SK-MEL-5 (cell line): Measurements from ENCODE around the gene LMX1A. TPM values are rescaled to one million over a fixed set of nuclear protein-coding genes. Genes with fewer than 3 reads are reported as not detected.

ENCODE experiments used
- DNase-seq: peaks from one replicate; pipeline ENCODE4 v3.0.0-alpha.2; 2016; ENCODE audit warnings: low read depth, low spot score
- in situ Hi-C: cut with HindIII; loops from 2 replicates; pipeline ENCODE4 v1.10.0; 2016; ENCODE audit warnings: low sequenced_read_pairs, high pct_unique_total_duplicates, low pct_unique_long_range_greater_than_20kb
- polyA plus RNA-seq, 2 experiments: library from polyadenylated mRNA; depleted of rRNA; stranded (reverse); fragments of >200 nt; gene quantifications; 2 replicates each; pipeline ENCODE4 v1.2.3, GENCODE V29; 2015
- total RNA-seq: library from RNA; depleted of rRNA; stranded (reverse); fragments of >200 nt; shearing (Covaris generic); gene quantifications from 2 replicates; pipeline ENCODE4 v1.2.3, GENCODE V29; 2014; rRNA removed

LMX1A gene
- total RNA-seq = not detected in 2 replicates
- not detected in 2 replicates for polyA plus RNA-seq (2015; cell fraction: cytosol; rRNA removed)
- not detected in 2 replicates for polyA plus RNA-seq (2015; cell fraction: nucleus; rRNA removed)

- in situ Hi-C loops = no loop called here
These were observed at the start of gene LMX1A for GRCh38 chr1:165355977-165356811. LMX1A (minus strand) TSS chr1:165356715; CDS start chr1:165355559, 1,156 bp downstream.

GRCh38 chr1:165403835-165404482, 47.4 kb upstream of the LMX1A start:
- in situ Hi-C loops = no loop called here
- DNase-seq = peak; percentile 65

More at GRCh38 chr1:165355977-165356811, at the start of gene LMX1A:
- no peak for DNase-seq

GRCh38 chr1:165402517-165403111, 46.1 kb upstream of the LMX1A start:
- no peak for DNase-seq
- in situ Hi-C loops = no loop called here

GRCh38 chr1:165397944-165398343, 41.4 kb upstream of the LMX1A start:
- in situ Hi-C loops = loop anchor here (10.0 kb wide), 1 partner anchor 197 kb away; no protein-coding TSS in a partner anchor
- DNase-seq = no peak

- in situ Hi-C loops = loop anchor here (10.0 kb wide), 1 partner anchor 199 kb away; no protein-coding TSS in a partner anchor
These were observed 39.4 kb upstream of the LMX1A start for GRCh38 chr1:165395901-165396300.

GRCh38 chr1:165395478-165395877, 39.0 kb upstream of the LMX1A start:
- in situ Hi-C loops = loop anchor here (10.0 kb wide), 1 partner anchor 199 kb away; no protein-coding TSS in a partner anchor
- DNase-seq = no peak

More at GRCh38 chr1:165395901-165396300, 39.4 kb upstream of the LMX1A start:
- DNase-seq = no peak

GRCh38 chr1:165392634-165393571, 36.4 kb upstream of the LMX1A start:
- in situ Hi-C loops = loop anchor here (10.0 kb wide), 1 partner anchor 202 kb away; no protein-coding TSS in a partner anchor

GRCh38 chr1:165389609-165390008, 33.1 kb upstream of the LMX1A start:
- in situ Hi-C loops = loop anchor here (10.0 kb wide), 1 partner anchor 205 kb away; no protein-coding TSS in a partner anchor
- DNase-seq = no peak

More at GRCh38 chr1:165392634-165393571, 36.4 kb upstream of the LMX1A start:
- DNase-seq = peak; percentile 97

- in situ Hi-C loops = no loop called here
- no peak for DNase-seq
These were observed 31.4 kb upstream of the LMX1A start for GRCh38 chr1:165387961-165388360.

GRCh38 chr1:165387505-165387904, 31.0 kb upstream of the LMX1A start:
- no peak for DNase-seq
- in situ Hi-C loops = no loop called here

- in situ Hi-C loops = no loop called here
- no peak for DNase-seq
These were observed 27.3 kb upstream of the LMX1A start for GRCh38 chr1:165383599-165384405.

- in situ Hi-C loops = no loop called here
- no peak for DNase-seq
These were observed 26.6 kb upstream of the LMX1A start for GRCh38 chr1:165383067-165383466.

GRCh38 chr1:165381745-165382505, 25.4 kb upstream of the LMX1A start:
- DNase-seq = no peak
- in situ Hi-C loops = no loop called here

- DNase-seq = no peak
- in situ Hi-C loops = no loop called here
These were observed 20.3 kb upstream of the LMX1A start for GRCh38 chr1:165376811-165377311.

- DNase-seq = no peak
These were observed 19.7 kb upstream of the LMX1A start for GRCh38 chr1:165376041-165376810.

More at GRCh38 chr1:165376041-165376810, 19.7 kb upstream of the LMX1A start:
- in situ Hi-C loops = no loop called here
